ENCODE measurements around the gene SRSF7. TPM values are rescaled to one million over a fixed set of nuclear protein-coding genes. Genes with fewer than 3 reads are reported as not detected.

Gene SRSF7
- 270 to 450 TPM (median 311 TPM) in 5 replicates for total RNA-seq (2022; extraction: Qiagen RNA extraction)

GRCh38 chr2:38750891-38751595 is at the start of gene SRSF7:
TSS of gene SRSF7 (minus strand) at chr2:38751361. CDS start at chr2:38751256, 105 bp downstream.

Other genes with a start within 250 kb of the SRSF7 start
- 20.5 to 25.8 TPM (median 25.2 TPM) in 5 replicates for gene HNRNPLL, start 148.4 kb downstream of the SRSF7 start, total RNA-seq (2022; extraction: Qiagen RNA extraction)
- 14.4 to 16.3 TPM (median 15.4 TPM) in 5 replicates for gene GALM, start 85.2 kb downstream of the SRSF7 start, total RNA-seq (2022; extraction: Qiagen RNA extraction)
- gene GEMIN6, start 26.8 kb upstream of the SRSF7 start, total RNA-seq (2022; extraction: Qiagen RNA extraction) = 34.0 to 45.8 TPM (median 37.6 TPM) in 5 replicates
- gene DHX57, start 124.6 kb upstream of the SRSF7 start, total RNA-seq (2022; extraction: Qiagen RNA extraction) = 19.5 to 22.2 TPM (median 20.9 TPM) in 5 replicates
- gene MORN2, start 124.6 kb upstream of the SRSF7 start, total RNA-seq (2022; extraction: Qiagen RNA extraction) = 33.7 to 48.2 TPM (median 36.6 TPM) in 5 replicates
- 0.01 to 0.11 TPM (median 0.06 TPM) in 4 of 5 replicates, not detected in the other for gene ARHGEF33, start 138.5 kb upstream of the SRSF7 start, total RNA-seq (2022; extraction: Qiagen RNA extraction)